SU-DHL-6 (cell line): ENCODE data around the gene TMEM151A.

Experiments used
- EZH2phosphoT487 ChIP-seq: fragments of 200-600 bp; sonication (generic), shearing (Covaris generic); conservative IDR thresholded peaks from 2 replicates; pipeline ENCODE4 v1.6.1; 2018; ENCODE audit warnings: mild to moderate bottlenecking, antibody characterized with exemption, low read length, moderate library complexity, mixed read lengths
- TF ChIP-seq, protein P1 (sequence below): fragments of 200-600 bp; sonication (generic); IDR thresholded peaks from one replicate; pipeline ENCODE4 v1.5.1; 2017; ENCODE audit warnings: antibody characterized with exemption, mild to moderate bottlenecking, low read length, moderate library complexity; ENCODE audit not compliant: insufficient read depth, poor library complexity, severe bottlenecking

DNA sequence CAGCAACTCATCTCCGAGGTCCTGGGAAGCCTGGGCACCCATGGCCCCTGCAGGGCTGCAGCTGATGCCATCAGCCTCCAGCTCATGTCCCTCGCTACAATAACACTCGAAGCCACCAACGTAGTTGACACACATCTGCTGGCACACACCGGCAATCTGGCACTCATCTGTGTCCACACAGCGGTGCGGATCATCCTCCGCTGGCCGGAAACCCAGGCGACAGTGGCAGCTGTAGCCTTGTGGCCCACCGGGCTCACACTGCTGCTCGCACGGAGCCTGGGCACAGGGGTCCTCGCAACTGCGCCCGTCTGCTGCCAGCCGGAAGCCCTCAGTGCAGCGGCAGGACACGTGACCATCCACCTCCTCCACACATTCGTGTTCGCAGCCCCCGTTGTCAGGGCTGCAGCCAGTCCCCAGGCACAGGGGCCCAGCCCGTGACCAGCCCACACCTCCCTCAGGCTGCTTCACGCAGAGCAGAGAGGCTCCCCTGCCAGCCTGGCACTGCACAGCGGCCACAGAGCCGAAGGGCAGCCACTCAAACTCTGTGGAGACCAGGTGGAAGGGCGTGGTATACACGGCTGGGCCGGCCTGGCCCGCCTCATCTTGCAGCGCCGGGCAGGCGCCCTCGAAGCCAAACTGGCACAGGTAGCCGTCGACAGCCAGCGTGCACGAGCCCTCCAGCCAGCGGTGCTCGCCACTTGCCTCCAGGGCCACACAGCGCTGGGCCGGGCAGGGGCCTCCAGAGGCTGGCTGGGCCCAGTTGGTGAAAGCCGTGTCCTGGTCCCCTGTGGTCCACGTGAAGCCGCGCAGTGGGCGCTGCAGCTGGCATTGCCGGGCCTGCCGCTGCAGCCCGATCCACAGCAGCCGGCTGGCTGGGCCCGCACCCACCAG is 24.5 kb downstream of the TMEM151A start:
- TF ChIP-seq, protein P1, sequence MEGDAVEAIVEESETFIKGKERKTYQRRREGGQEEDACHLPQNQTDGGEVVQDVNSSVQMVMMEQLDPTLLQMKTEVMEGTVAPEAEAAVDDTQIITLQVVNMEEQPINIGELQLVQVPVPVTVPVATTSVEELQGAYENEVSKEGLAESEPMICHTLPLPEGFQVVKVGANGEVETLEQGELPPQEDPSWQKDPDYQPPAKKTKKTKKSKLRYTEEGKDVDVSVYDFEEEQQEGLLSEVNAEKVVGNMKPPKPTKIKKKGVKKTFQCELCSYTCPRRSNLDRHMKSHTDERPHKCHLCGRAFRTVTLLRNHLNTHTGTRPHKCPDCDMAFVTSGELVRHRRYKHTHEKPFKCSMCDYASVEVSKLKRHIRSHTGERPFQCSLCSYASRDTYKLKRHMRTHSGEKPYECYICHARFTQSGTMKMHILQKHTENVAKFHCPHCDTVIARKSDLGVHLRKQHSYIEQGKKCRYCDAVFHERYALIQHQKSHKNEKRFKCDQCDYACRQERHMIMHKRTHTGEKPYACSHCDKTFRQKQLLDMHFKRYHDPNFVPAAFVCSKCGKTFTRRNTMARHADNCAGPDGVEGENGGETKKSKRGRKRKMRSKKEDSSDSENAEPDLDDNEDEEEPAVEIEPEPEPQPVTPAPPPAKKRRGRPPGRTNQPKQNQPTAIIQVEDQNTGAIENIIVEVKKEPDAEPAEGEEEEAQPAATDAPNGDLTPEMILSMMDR: no peak
- no peak for TF ChIP-seq EZH2phosphoT487
